Loucy (cell line): ENCODE measurements around the gene ADCY4.

Experiments
- H2AFZ ChIP-seq: fragments of 200-600 bp; sonication (generic); 2 replicates; pipeline ENCODE4 v1.6.0; 2016; ENCODE audit warnings: antibody characterized with exemption, mild to moderate bottlenecking, low read length, moderate library complexity
- H3F3A ChIP-seq: fragments of 200-600 bp; 2 replicates; pipeline ENCODE4 v1.6.0; 2016; ENCODE audit warnings: antibody characterized with exemption, low read depth, mild to moderate bottlenecking
- H3K27me3 ChIP-seq: fragments of 200-600 bp; sonication (generic); 2 replicates; pipeline ENCODE4 v1.6.1; 2014; ENCODE audit warnings: low read length, mild to moderate bottlenecking; ENCODE audit not compliant: insufficient read depth, poor library complexity, severe bottlenecking
- H3K36me3 ChIP-seq: fragments of 200-600 bp; sonication (generic); 2 replicates; pipeline ENCODE4 v1.6.1; 2016; ENCODE audit warnings: low read length; ENCODE audit not compliant: insufficient read depth
- H3K4me1 ChIP-seq: fragments of 200-600 bp; sonication (generic); 2 replicates; pipeline ENCODE4 v1.5.1; 2014; ENCODE audit warnings: low read length, mild to moderate bottlenecking; ENCODE audit not compliant: insufficient read depth, poor library complexity, severe bottlenecking
- H3K4me2 ChIP-seq: fragments of 200-600 bp; sonication (generic); 2 replicates; pipeline ENCODE4 v1.6.0; 2014; ENCODE audit warnings: antibody characterized with exemption, low read length, low read depth, mild to moderate bottlenecking; ENCODE audit not compliant: poor library complexity, severe bottlenecking
- H3K4me3 ChIP-seq: fragments of 200-600 bp; sonication (generic); 2 replicates; pipeline ENCODE4 v1.5.1; 2014; ENCODE audit warnings: low read length, mild to moderate bottlenecking, mixed read lengths; ENCODE audit not compliant: poor library complexity, severe bottlenecking
- H3K79me2 ChIP-seq: fragments of 200-600 bp; sonication (generic); 2 replicates; pipeline ENCODE4 v1.6.1; 2014; ENCODE audit warnings: low read length; ENCODE audit not compliant: insufficient read depth
- H3K9ac ChIP-seq: fragments of 200-600 bp; sonication (generic); 2 replicates; pipeline ENCODE4 v1.6.0; 2014; ENCODE audit warnings: mild to moderate bottlenecking, low read depth, low read length, moderate library complexity; ENCODE audit not compliant: poor library complexity, severe bottlenecking
- H3K9me2 ChIP-seq: fragments of 200-600 bp; sonication (generic); replicated peaks from 2 replicates; pipeline ENCODE4 v1.6.1; 2016; ENCODE audit warnings: low read depth, low read length, mixed read lengths
- H3K9me3 ChIP-seq: fragments of 200-600 bp; sonication (generic); 2 replicates; pipeline ENCODE4 v1.6.1; 2014; ENCODE audit warnings: mild to moderate bottlenecking, antibody characterized with exemption, low read length, low read depth; ENCODE audit not compliant: insufficient read depth
- H4K20me1 ChIP-seq: fragments of 200-600 bp; sonication (generic); 2 replicates; pipeline ENCODE4 v1.6.0; 2014; ENCODE audit warnings: antibody characterized with exemption, low read length, mild to moderate bottlenecking; ENCODE audit not compliant: insufficient read depth, poor library complexity, severe bottlenecking
- EZH2phosphoT487 ChIP-seq: fragments of 200-600 bp; IDR thresholded peaks from 2 replicates; pipeline ENCODE4 v1.6.1; 2018; ENCODE audit warnings: antibody characterized with exemption, mild to moderate bottlenecking, moderate library complexity, borderline replicate concordance
- TF ChIP-seq, protein P1 (sequence below): fragments of 200-600 bp; sonication (generic); conservative IDR thresholded peaks from 2 replicates; pipeline ENCODE4 v1.5.1; 2014; ENCODE audit warnings: mild to moderate bottlenecking, antibody characterized with exemption, low read length

The ADCY4 gene

DNA sequence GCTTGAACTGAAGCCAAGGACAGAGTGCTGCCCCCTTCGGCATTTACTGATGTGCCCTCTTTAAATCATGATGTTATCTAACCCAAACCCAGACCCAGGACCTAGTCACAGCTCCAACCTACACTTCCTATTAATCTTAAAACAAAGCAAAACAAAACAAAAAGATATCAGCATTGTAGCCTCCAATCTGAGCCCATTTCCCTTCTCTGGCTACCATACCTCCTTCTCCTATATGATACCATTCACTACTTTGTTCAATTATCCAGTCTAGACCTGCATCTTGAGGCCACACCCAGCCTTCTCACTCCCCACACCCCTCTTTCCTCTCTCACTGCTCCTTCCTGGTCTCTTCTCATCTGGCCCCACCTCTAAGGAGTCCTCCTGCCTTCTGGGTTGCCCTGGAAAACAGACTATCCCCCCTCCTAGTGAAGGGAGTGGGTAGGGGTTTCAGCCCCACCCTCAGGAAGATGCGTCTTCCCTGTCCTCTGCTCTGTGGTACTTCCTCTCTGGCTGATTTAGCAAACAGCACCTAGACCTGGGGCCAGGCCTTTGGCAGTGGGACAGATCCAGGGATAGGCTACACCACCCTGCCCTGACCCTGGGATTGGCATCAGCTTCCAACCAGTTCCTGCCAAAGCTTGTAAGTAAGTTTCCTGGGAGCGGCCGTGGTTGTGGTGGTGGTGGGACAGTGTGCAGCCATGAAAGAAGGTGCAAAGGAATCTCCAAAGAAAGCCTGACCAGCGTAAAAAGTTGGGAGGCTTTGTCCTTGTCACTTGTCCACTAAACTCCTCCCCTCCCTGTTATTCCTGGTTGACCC, 20.3 kb downstream of the ADCY4 start:
- Histone ChIP-seq H4K20me1 (no peaks in the 10 kb centered on the region), H2AFZ (no peak overlapping the region), H3K4me2 (peak overlapping the region; percentile 65), H3K9me3 (no peaks in the 10 kb centered on the region), H3K36me3 (no peaks in the 10 kb centered on the region), H3K27me3 (no peaks in the 10 kb centered on the region), H3K4me1 (peaks cover 24% of the 10 kb centered on the region), H3K4me3 (peak overlapping the region; percentile 23), H3K9me2 (no peaks in the 10 kb centered on the region), H3F3A (no peaks in the 10 kb centered on the region), H3K79me2 (no peaks in the 10 kb centered on the region), H3K9ac (peak overlapping the region; percentile 57)
- no peak for TF ChIP-seq EZH2phosphoT487
- TF ChIP-seq, protein P1, sequence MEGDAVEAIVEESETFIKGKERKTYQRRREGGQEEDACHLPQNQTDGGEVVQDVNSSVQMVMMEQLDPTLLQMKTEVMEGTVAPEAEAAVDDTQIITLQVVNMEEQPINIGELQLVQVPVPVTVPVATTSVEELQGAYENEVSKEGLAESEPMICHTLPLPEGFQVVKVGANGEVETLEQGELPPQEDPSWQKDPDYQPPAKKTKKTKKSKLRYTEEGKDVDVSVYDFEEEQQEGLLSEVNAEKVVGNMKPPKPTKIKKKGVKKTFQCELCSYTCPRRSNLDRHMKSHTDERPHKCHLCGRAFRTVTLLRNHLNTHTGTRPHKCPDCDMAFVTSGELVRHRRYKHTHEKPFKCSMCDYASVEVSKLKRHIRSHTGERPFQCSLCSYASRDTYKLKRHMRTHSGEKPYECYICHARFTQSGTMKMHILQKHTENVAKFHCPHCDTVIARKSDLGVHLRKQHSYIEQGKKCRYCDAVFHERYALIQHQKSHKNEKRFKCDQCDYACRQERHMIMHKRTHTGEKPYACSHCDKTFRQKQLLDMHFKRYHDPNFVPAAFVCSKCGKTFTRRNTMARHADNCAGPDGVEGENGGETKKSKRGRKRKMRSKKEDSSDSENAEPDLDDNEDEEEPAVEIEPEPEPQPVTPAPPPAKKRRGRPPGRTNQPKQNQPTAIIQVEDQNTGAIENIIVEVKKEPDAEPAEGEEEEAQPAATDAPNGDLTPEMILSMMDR = no peak

DNA sequence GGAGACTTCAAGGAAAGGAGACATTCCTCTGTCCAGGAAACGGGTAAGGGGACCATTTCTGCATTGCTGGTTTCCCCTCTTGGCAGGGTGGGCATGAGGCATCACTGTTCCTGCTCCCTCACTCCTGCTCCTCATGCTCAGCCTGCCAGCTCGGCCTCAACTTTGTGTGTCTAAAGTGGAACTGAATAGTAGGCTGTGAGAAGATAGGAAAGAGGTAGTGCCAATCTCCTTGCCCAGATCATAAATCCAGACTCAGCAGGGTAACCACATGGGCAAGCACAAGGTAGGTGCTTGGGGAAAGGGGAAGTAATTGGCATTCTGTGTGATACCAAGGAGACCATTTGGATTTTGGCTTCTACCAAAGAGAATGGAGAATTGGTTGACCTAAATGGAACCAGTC, 21.0 kb downstream of the ADCY4 start:
- H3K36me3 ChIP-seq = no peaks in the 10 kb centered on the region
- H2AFZ ChIP-seq = no peak overlapping the region
- no peaks in the 10 kb centered on the region for H3K9me2 ChIP-seq
- H3K9me3 ChIP-seq = no peaks in the 10 kb centered on the region
- no peaks in the 10 kb centered on the region for H3K27me3 ChIP-seq
- H3K4me2 ChIP-seq = peak overlapping the region; percentile 65
- H3K79me2 ChIP-seq = no peaks in the 10 kb centered on the region
- no peaks in the 10 kb centered on the region for H4K20me1 ChIP-seq
- H3K4me3 ChIP-seq = peak overlapping the region; percentile 23
- TF ChIP-seq EZH2phosphoT487 = no peak
- TF ChIP-seq, protein P1 = no peak
- no peaks in the 10 kb centered on the region for H3F3A ChIP-seq
- peak overlapping the region; percentile 57 for H3K9ac ChIP-seq
- peaks cover 24% of the 10 kb centered on the region for H3K4me1 ChIP-seq

DNA sequence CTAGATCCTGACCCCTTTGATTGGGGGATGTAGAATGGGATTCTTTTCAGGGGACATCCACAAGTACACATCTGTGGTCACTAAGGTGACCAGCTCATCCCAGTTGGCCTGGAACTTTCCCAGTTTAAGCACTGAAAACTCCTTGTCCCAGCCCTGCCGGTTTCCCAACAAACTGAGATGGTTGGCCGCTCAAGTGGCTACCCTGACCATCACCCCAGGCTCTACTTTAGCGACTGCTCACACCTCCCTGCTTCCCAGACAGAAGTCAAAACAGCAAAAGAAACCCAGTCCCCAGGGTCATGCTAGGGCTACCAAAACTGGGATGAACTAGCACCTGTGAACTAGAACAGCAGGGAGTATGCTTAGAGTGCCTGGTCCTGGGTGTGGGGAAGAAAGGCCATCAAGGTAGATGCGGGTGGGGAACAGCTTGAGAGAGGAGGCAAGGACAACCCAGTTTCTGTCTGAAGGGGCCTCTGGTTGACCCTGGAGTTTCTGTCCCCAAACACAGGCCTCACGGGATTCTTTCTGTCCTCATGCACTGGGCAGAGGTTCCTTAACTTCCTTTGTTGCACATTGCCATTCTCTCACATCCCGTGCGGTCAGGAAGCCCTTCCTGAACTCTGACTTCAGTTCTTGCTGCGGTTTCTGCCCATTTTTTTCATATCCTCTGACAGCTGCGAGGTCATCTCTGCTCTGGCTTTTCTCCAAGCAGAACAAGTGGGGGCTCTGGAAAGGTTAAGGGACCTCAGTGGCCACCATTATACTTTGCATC, 21.9 kb downstream of the ADCY4 start:
- Histone ChIP-seq H3K9me2 (no peaks in the 10 kb centered on the region), H3K4me1 (peaks cover 24% of the 10 kb centered on the region), H3K79me2 (no peaks in the 10 kb centered on the region), H3K4me2 (peak overlapping the region; percentile 65), H3K36me3 (no peaks in the 10 kb centered on the region), H3K27me3 (no peaks in the 10 kb centered on the region), H3K9me3 (no peaks in the 10 kb centered on the region), H3K4me3 (peak overlapping the region; percentile 32), H3K9ac (peak overlapping the region; percentile 54), H3F3A (no peaks in the 10 kb centered on the region), H2AFZ (no peak overlapping the region), H4K20me1 (no peaks in the 10 kb centered on the region)
- TF ChIP-seq EZH2phosphoT487 = no peak
- TF ChIP-seq, protein P1 = no peak
